HS-27A (cell line): Measurements from ENCODE around the gene TIGD3.
A peak's percentile ranks its signal among the peaks of the same experiment; 100 is the strongest.
"Not testable (repeated sequence)": the region's sequence is repeated elsewhere in the genome, so short reads cannot be mapped to it uniquely, and the experiment has no call there.

Experiments
- DNase-seq: peaks from one replicate; pipeline ENCODE4 v3.0.0-alpha.2; 2012; ENCODE audit warnings: low read depth, missing footprints

The TIGD3 gene

DNA sequence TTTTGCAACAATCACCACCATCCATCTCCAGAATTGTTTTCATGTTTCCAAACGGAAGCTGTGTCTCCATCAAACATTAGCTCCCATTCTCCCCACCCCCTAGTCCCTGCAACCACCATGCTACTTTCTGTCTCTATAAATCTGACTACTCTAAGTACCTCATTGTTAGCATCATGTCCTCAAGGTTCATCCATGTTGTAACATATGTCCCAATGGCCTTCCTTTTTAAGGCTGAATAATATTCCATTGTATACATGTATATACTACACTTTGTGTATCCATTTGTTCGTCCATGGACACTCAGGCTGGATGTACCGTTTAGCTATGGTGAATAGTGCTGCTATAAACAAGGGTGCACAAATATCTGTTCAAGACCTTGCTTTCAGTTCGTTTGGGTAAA lies 29.1 kb upstream of the TIGD3 start:
- no peak for DNase-seq

GRCh38 chr11:65327021-65327420 lies 27.5 kb upstream of the TIGD3 start:
- DNase-seq: no peak

- no peak for DNase-seq
Observed at GRCh38 chr11:65329478-65329877, 25.1 kb upstream of the TIGD3 start.

DNA sequence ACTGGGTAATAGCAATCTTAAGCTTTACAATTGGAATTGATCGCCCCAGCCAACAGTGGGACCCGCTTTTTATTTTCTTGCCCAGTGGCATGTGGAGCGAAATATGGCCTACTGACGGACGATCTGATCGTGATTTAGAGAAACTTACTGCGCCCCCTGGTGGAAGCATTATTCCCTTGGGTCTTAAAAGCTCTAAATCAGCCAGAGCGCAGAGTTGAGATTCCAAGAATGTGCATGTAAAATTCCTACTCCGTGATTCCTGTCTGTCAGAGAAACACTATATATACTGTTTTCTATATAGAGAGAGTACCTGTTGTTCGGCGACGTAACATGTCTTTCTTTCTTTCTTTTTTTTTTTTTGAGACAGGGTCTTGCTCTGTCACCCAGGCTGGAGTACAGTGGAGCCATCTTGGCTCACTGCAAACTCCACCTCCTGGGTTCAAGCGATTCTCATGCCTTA lies 24.6 kb upstream of the TIGD3 start:
- DNase-seq: peak; percentile 92

- no peak for DNase-seq
Observed at GRCh38 chr11:65330544-65330943, 24.0 kb upstream of the TIGD3 start.

GRCh38 chr11:65332591-65332990 lies 22.0 kb upstream of the TIGD3 start:
- DNase-seq: not testable (repeated sequence)

DNA sequence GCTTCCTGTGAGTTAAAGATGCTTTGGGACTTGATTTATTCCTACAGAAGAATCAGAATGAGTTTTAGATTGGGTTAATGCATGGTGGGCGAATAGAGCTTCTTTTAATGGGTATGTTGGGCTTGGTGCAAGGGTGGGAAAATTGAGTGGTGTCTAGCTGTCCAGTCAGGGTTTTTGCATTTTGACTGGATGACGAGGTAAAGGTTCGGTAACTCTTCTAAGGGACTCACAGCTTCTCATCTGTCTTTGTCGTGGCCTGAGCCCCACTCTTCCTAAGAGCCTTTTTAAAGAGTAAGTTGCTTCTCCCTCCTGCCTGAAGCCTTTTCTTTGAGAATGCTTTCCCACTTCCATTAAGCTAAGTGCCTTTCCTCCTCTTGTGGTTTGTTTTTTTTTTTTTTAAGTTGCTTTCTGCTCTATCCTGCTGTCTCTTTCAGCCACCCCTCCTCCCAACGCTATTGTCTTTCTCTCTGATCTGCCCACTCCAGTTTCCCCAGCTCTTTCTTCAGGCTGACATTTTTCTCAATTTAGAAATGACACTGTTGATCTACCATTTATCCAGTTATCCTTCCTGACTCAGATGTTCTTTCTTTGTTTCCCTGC lies 19.8 kb upstream of the TIGD3 start:
- DNase-seq: no peak

- no peak for DNase-seq
Observed at GRCh38 chr11:65338676-65339075, 15.9 kb upstream of the TIGD3 start.

DNA sequence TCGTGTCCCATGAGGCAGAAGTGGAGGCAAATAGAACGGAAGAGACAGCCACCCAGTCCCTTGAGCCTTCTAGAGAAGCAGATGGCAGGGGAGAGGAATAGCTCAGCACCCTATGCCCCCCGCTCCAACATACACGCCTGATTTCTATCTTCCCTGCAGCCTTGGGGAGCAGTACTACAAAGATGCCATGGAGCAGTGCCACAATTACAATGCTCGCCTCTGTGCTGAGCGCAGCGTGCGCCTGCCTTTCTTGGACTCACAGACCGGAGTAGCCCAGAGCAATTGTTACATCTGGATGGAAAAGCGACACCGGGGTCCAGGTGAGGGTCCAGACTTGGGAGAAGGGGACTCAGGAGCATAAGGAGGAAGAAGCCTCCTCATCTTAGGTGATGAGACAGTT lies 14.3 kb upstream of the TIGD3 start:
- no peak for DNase-seq

GRCh38 chr11:65341856-65342255 lies 12.7 kb upstream of the TIGD3 start:
- DNase-seq: no peak

DNA sequence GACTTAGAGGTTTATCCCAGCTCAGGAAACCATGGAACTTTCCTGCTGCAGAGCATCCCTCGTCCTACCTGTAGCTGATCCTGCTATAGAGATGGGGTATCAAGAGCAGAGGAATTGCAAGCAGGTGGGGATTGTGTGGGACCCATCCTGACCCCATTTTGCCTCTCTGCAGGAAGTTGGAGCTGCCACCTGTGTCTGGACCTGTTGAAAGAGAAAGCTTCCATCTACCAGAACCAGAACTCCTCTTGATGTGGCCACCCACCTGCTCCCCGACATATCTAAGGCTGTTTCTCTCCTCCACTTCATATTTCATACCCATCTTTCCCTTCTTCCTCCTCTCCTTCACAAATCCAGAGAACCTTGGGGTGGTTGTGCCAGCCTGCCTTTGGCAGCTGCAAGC lies 3.0 kb upstream of the TIGD3 start:
- no peak for DNase-seq

DNA sequence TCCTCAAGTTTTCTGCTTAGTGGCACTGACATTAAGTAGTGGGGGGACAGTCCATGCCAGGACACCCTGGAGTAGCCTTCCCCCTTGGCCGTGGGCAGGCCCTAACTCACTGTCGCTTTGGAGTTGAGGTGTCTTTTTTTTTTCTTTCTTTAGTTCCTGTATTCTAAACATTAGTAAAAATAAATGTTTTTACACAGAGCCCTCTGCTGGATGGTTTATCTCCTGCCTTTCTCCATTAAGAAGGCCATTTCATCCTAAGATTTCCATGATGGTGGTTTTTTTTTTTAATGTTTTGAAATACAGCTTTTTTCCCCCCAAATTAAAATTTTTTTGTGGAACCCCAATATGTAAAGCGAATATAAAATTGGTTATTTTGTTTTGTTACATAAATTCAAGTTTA lies 1.8 kb upstream of the TIGD3 start:
- DNase-seq: no peak

DNA sequence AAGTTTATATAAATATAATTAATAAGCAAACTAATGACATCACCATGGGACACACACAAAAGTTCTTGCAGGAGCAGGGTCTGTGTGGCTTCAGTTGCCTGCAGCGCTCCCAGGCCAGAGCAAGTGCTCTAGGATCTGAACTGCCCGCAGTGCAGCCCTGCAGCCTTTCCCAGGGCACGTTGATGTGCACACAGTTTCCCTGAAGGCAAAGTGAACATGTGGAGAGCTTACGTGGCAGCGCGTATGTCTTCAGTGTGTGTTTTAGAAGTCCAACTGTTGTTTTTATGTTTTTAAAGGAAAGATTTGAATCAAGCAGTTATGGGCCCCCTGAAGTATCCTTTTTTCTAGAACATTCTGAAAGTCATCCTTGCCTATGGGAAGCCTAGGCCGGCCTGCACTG lies 1.2 kb upstream of the TIGD3 start:
- no peak for DNase-seq

DNA sequence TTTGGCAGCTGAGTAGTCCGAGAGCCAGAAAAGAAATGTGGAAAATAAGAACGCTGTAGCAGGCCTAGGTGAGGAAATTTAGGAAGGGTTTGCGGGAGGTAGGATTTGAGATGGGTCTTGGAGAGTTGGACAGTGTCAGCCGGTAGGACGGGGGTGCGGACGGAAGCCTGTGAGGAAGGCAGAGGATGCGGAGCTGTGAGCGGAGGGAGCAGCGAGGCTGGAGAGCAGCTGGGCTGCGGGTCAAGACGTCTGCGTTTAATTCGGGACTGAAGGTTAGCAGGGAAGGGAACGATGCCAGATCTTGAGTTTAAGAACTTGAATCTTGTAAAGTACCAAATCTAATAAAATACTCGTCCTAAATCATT lies 669 bp upstream of the TIGD3 start:
- DNase-seq: no peak

GRCh38 chr11:65355013-65355775 lies 643 bp downstream of the TIGD3 start:
- DNase-seq: no peak

DNA sequence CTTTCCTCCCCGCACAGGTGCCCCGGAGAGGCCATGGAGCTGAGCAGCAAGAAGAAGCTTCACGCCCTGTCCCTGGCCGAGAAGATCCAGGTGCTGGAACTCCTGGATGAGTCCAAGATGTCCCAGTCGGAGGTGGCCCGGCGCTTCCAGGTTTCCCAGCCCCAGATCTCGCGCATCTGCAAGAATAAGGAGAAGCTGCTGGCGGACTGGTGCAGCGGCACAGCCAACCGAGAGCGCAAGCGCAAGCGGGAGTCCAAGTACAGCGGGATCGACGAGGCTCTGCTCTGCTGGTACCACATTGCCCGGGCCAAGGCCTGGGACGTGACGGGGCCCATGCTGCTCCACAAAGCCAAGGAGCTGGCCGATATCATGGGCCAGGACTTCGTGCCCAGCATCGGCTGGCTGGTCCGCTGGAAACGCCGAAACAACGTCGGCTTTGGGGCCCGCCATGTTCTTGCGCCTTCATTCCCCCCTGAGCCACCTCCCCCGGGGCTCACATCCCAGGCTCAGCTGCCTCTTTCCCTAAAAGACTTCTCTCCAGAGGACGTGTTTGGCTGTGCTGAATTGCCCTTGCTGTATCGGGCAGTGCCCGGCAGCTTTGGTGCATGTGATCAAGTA lies 1.3 kb downstream of the TIGD3 start:
- no peak for DNase-seq

DNA sequence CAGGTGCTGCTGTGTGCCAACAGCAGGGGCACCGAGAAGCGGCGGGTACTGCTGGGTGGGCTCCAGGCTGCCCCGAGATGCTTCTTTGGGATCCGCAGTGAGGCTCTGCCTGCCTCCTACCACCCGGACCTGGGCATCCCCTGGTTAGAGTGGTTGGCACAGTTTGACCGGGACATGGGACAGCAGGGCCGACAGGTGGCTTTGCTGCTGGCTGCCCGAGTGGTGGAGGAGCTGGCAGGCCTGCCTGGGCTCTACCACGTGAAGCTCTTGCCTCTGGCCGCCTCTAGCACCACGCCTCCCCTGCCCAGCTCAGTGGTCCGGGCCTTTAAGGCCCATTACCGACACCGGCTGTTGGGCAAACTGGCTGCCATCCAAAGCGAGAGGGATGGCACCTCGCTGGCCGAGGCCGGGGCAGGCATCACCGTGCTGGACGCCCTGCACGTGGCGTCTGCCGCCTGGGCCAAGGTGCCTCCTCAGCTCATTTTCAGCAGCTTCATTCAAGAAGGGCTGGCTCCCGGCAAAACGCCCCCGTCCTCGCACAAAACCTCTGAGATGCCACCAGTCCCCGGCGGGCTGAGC lies 1.9 kb downstream of the TIGD3 start:
- DNase-seq: no peak

DNA sequence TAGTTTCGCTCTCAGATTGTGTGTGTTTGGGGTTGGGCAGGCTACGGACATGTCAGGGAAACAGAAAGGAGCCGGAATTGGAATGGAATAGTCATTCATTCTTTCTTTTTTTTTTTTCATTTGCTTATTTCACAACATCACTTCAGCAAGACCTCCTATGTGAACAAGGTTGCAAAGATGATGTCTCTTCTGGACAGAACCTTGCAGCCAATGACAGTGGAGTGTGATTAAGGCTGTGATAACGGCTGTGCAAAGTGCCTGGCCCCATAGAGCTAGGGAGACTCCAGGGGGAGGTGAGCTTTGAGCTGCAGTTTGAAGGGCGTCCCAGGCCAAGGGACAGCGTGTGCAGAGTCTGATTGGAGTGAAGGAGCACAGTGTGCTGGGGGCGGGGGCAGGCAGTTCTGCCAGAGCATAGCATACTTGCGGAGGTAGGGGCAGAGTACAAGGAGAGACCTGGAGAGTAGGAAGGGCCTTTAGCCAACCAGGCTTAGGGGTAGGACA lies 3.4 kb downstream of the TIGD3 start:
- no peak for DNase-seq

DNA sequence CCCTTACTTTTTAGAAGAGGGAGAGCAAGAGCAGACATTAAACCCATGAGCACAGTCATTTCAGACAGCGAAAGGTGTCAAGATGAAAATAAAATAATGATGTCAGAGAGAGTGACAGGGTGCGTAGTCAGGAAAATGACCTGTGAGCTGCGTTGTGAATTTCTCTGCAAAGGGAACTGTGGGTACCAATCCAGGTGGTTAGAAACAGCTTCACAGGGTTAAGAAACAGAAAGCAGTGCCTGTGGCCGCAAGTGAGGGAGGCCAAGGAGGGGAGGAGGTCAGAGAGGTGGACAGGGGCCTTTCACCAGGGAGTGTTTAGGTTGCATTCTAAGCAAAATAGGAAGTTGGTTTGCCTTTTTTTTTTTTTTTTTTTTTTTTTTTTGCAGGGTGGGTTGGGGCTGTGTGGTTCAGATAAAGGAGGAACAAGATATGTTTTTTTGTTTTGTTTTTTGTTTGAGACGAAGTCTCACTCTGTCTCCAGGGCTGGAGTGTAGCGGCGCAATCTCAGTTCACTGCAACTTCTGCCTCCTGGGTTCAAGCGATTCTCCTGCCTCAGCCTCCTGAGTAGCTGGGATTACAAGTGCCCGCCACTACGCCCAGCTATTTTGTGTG lies 7.9 kb downstream of the TIGD3 start:
- DNase-seq: no peak

- no peak for DNase-seq
Observed at GRCh38 chr11:65362966-65363365, 8.4 kb downstream of the TIGD3 start.

- no peak for DNase-seq
Observed at GRCh38 chr11:65363770-65364169, 9.2 kb downstream of the TIGD3 start.

DNA sequence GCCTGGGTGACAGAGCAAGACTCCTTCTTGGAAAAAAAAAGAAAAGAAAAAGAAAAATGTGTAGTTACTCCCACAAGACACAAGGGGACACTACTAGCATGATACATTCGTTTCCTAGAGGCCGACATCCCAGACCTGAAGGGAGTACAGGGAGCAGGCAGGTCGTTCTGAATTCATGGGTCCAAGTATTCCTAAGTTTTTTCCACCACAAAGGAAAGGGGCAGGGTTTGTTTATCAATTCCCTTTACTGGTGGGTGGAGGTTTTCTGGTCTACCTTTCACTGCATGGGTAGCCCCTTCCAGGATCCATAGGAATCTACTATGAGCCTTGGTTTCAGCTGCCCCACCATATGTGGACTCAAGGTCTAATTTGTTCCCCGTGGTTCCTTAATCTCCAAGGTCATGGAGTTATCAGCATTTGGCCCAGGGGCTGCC lies 11.8 kb downstream of the TIGD3 start:
- DNase-seq: peak; percentile 57

DNA sequence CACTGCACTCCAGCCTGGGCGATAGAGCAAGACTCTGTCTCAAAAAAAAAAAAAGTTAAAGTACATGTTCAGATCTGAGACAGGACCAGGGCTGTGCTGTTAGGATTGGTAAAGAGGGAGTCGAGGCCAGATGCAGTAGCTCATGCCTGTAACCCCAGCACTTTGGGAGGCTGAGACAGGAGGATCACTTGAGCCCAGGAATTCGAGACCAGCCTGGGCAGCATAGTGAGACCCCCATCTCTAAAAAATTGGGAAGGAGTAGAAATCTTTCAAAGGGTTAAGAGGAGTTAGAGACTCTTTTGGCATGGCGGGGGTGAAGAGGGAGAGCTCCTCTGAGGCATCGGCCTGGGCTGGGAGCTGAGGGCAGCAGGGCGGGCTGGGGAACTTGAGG lies 16.1 kb downstream of the TIGD3 start:
- DNase-seq: no peak
